GM12801 (cell line): ENCODE data around the gene SIT1.

Experiments
- CTCF ChIP-seq: IDR thresholded peaks from one replicate; pipeline ENCODE4 v1.5.1; 2011; ENCODE audit warnings: control low read depth; ENCODE audit not compliant: insufficient read length; ENCODE audit errors: extremely low read depth

SIT1 gene

GRCh38 chr9:35680331-35681105, 29.8 kb upstream of the SIT1 start:
- no peak for TF ChIP-seq CTCF

- TF ChIP-seq CTCF: no peak
Measured at GRCh38 chr9:35679766-35680330, 29.1 kb upstream of the SIT1 start.

- no peak for TF ChIP-seq CTCF
Measured at GRCh38 chr9:35679091-35679490, 28.4 kb upstream of the SIT1 start.

- TF ChIP-seq CTCF: no peak
Measured at GRCh38 chr9:35675732-35676392, 25.1 kb upstream of the SIT1 start.

- TF ChIP-seq CTCF: no peak
Measured at GRCh38 chr9:35675204-35675603, 24.5 kb upstream of the SIT1 start.

- TF ChIP-seq CTCF: no peak
Measured at GRCh38 chr9:35674025-35674361, 23.3 kb upstream of the SIT1 start.

GRCh38 chr9:35673132-35674024, 22.6 kb upstream of the SIT1 start, which contains the start of gene CA9:
TSS of gene CA9 (plus strand) at chr9:35673928. CDS start at chr9:35673960, 32 bp downstream.
- no peak for TF ChIP-seq CTCF
